Kidney epithelial cell (primary cell): Measurements from ENCODE around the gene CHST15. TPM values are rescaled to one million over a fixed set of nuclear protein-coding genes. Genes with fewer than 3 reads are reported as not detected.

Experiments used
- DNase-seq: peaks from one replicate; pipeline ENCODE4 v3.0.0-alpha.2; 2010; ENCODE audit warnings: low read depth
- H3K27me3 ChIP-seq: 2 replicates; pipeline ENCODE4 v1.6.0; 2011; ENCODE audit warnings: low read length; ENCODE audit not compliant: control insufficient read depth, insufficient read depth
- H3K36me3 ChIP-seq: 2 replicates; pipeline ENCODE4 v1.5.1; 2011; ENCODE audit warnings: low read length; ENCODE audit not compliant: control insufficient read depth, insufficient read depth
- H3K4me3 ChIP-seq: 2 replicates; pipeline ENCODE4 v1.5.1; 2011; ENCODE audit warnings: low read depth, mild to moderate bottlenecking, control low read depth, low read length
- CTCF ChIP-seq: IDR thresholded peaks from 2 replicates; pipeline ENCODE4 v1.5.1; 2011; ENCODE audit warnings: mild to moderate bottlenecking, moderate library complexity, low read length, control low read depth, inconsistent platforms; ENCODE audit not compliant: insufficient read depth, poor library complexity, severe bottlenecking
- total RNA-seq: library from RNA; depleted of rRNA; stranded (reverse); fragments of >200 nt; gene quantifications from 2 replicates; pipeline ENCODE4 v1.2.3, GENCODE V29; 2015

Gene CHST15
- total RNA-seq, 1 donor from 2014 or later: 18.1 TPM

- DNase-seq: no peak
- Histone ChIP-seq H3K27me3 (no peaks in the 10 kb centered on the region), H3K4me3 (no peak overlapping the region), H3K36me3 (no peaks in the 10 kb centered on the region)
- peak; percentile 50 for TF ChIP-seq CTCF
Measured at GRCh38 chr10:124125305-124126116, 32.1 kb upstream of the CHST15 start.

- Histone ChIP-seq H3K36me3 (no peaks in the 10 kb centered on the region), H3K4me3 (no peak overlapping the region), H3K27me3 (no peaks in the 10 kb centered on the region)
- no peak for TF ChIP-seq CTCF
- DNase-seq: no peak
Measured at GRCh38 chr10:124124769-124125161, 31.4 kb upstream of the CHST15 start.

GRCh38 chr10:124124123-124124768 lies 30.8 kb upstream of the CHST15 start:
- no peak for DNase-seq
- no peak for TF ChIP-seq CTCF
- Histone ChIP-seq H3K36me3 (no peaks in the 10 kb centered on the region), H3K27me3 (no peaks in the 10 kb centered on the region), H3K4me3 (no peak overlapping the region)

- no peak for DNase-seq
- Histone ChIP-seq H3K4me3 (no peak overlapping the region), H3K36me3 (no peaks in the 10 kb centered on the region), H3K27me3 (no peaks in the 10 kb centered on the region)
- TF ChIP-seq CTCF: no peak
Measured at GRCh38 chr10:124123156-124123555, 29.8 kb upstream of the CHST15 start.

- no peaks in the 10 kb centered on the region for H3K27me3 ChIP-seq
- TF ChIP-seq CTCF: no peak
- no peak for DNase-seq
- H3K4me3 ChIP-seq: no peak overlapping the region
- H3K36me3 ChIP-seq: no peaks in the 10 kb centered on the region
Measured at GRCh38 chr10:124122211-124122610, 28.8 kb upstream of the CHST15 start.
